Dermis blood vessel endothelial cell (primary cell): ENCODE results near the gene TNIK. TPM values are rescaled to one million over a fixed set of nuclear protein-coding genes. Genes with fewer than 3 reads are reported as not detected.
"Not testable (repeated sequence)": the region's sequence is repeated elsewhere in the genome, so short reads cannot be mapped to it uniquely, and the experiment has no call there.

Source experiments
- DNase-seq: peaks from one replicate; pipeline ENCODE4 v3.0.0; 2010
- total RNA-seq: library from RNA; depleted of rRNA; stranded (reverse); fragments of >200 nt; gene quantifications from 2 replicates; pipeline ENCODE4 v1.2.3, GENCODE V29; 2014

Gene TNIK
- total RNA-seq, 1 donor from 2014 or later, result 8.2 TPM

DNA sequence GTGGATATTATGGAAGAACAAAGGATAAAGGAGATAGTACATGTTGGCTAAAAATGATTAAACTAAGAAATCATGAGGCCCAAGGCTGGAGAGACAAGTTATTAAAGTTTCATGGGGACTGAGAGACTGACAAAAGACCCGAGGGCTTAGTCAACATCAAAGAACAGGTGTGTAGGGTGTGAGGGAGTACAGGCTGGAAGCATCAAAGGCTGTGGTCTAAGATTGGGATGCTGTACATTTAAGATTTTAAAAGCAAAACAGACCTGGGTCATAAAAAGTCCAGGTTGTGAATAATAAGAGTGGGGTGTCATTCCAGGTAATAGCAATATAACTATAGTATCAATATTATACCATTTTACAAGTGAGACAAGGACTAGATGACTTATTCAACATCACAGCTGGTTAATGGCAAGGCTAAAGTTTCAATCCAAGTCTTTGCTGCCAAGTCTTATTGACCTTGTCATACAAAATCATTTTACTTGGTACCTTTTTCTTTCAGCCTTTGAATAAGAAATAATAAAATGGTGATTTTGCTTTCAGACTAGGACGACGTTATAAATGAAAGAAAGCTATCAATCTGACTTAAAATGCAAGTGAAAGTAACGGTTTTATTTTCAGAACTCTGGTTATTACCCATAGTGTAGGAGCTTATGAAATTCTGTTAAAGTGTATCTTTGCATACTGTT, 211.6 kb downstream of the TNIK start:
- no peak for DNase-seq

DNA sequence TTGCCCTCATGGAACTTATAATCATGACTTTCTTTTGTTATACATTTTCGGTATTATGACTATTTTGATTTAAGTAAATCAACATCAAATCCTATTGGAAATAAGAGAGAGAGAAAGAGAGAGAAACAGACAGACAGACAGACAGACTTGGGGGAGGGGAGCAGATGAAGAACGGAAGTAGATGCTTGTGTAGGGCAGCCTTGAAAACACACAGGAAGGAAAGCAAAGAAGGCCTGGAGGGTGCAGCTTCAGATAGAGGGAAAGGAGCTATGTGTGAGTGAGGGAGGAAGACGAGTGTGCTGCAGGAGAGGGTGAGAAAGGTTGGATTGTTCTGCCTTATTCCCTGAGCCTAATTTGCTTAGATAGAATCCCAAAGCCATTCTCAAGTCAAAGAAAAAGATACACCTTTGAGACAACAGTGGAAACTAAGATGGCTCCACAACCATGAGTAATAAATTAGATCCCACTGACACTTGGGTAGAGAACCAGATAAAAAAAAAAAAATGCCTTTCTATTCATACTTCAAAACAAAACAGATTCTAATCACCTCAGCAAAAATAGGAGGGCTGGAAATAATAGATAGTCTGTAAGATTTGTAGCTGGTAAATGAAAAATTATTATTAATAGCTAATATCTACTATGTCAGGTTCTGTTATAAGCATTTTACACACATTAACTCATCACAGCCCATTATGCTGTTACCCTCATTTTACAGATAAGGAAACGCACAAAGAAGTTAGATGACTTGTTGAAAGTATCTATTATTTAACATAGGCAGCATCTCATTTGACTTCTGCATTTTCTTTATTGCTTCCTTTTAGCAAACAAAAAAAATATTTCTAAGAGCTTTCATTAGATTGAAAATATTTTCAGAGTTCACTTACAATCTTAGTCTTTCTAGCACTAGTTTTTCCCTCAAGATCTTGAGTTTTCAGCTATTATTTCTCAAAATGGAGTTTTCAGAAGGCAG, 214.1 kb downstream of the TNIK start:
- no peak for DNase-seq

DNA sequence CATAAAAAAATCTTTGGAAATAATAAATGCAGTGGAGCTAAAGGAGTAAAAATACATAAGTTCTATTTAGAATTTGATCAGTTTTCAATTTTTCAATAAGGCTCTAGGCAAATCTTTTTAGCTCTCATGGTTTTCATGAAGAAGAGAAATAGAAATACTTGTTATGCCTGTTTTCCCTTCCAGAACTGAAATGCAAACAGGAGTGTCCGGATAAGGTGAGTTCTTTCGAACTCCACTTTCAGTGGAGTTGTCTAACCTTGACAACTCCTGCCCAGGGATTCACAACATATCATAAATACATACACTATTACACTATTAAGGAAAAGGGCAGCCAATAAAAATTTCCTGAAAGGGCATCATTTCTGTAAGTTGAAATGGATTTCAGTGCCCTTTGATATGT, 217.3 kb downstream of the TNIK start:
- no peak for DNase-seq

DNA sequence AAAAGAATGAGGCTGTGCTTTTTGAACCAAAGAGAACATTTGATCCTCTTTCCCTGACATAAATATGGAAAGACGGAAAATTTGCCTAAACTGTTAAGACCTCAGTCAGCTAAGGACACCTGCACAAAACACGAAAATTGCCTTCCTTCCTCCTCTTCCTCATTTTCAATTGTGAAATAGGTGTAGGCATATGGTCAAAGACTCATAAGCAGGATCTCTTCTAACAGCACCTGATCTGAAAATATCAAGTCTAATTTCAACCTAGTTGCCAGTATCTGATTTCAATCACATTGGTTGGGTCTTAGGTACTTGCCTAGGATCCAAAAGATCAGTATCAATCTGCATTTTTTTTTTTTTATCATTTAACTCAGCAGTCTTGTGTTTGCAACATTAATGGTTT, 218.0 kb downstream of the TNIK start:
- DNase-seq, result no peak

- DNase-seq, result not testable (repeated sequence)
These were observed 218.6 kb downstream of the TNIK start for GRCh38 chr3:171241655-171242054.

DNA sequence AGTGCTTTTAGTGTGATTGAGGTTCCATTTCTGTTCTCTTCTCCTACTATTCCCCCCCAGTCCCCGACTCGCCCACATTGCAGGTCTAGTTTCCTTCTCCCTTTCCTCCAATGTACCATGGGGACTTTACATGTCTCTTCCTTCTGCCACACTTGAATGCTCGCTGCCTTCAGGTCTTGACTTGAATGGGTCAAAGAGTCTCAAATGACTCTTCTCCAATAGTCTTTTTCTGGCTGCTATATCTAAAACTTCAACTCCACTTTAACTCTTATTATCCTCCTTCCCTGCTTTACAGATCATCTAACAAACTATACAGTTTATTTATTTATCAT, 219.7 kb downstream of the TNIK start:
- no peak for DNase-seq

DNA sequence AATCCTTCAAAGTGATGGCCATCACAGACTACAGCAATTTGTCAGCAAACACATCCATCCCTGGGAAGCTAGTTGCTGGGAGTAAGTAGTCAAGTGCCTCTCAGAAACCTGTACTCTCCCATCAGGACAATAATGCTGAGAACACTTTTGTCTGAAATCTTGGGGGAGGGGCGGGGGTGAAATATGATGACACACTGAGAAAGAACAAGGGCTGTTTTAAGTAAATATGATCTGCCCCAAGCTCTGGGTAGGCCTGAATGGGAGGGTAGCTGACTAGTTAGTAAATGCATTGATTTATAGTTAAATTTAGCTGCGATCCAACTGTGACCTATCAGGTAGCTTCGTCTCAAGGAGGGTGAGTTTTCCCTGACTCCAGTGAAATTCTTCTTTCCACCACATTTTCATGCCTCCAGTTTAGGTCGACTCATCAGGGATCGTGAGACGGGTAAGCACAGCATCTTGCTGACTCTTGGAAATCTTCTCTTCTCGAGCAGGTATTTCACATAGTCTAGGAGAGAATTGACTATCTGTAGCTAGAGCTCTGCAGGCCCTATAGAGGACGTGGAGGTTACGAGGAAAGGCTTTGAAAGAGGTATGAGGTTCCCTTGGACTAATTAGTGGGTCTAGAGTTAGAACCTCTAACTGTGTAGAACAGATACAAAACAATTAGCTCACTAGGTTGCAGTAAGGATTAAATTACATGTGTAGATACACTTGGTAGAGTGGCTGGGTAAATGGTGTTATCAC, 220.3 kb downstream of the TNIK start:
- DNase-seq, result no peak

- no peak for DNase-seq
These were observed 223.2 kb downstream of the TNIK start for GRCh38 chr3:171237009-171237385.

DNA sequence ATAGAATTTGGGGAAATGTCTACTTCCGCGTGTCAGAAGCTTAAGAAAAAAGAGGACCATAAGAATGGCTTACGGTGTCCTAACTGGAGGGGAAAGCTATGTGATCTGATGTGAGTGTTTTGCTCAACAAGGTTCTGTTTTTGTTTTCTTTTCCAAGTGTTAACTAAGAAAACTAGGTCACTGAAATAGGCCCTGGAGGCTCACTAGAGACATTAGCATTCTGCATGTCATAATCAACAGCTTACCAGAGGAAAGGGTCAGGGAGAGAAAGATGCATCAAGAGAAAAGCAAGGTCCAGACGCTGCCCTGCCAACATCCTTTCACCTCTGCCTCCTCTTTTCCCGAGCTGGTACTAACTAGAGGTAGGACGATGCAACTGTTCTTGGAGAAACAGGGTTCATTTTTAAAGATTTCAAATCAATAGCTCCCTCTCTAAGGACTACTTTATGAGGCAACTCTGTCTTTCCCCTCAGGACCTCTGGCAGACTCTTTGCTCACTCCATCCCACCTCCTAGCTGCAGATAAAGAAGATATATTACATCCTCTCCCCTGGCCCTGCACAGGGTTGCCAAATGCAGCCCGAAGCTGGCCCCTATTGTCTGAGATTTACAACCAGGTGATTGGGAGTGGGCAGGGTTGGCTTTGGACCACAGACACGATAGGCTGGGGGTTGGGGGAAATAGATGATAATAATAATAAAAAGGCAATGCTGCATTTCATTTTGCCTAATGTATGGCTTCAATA, 223.8 kb downstream of the TNIK start:
- no peak for DNase-seq

- no peak for DNase-seq
These were observed 225.8 kb downstream of the TNIK start for GRCh38 chr3:171234298-171235010.

- peak; percentile 34 for DNase-seq
These were observed 228.8 kb downstream of the TNIK start for GRCh38 chr3:171231361-171231760.

DNA sequence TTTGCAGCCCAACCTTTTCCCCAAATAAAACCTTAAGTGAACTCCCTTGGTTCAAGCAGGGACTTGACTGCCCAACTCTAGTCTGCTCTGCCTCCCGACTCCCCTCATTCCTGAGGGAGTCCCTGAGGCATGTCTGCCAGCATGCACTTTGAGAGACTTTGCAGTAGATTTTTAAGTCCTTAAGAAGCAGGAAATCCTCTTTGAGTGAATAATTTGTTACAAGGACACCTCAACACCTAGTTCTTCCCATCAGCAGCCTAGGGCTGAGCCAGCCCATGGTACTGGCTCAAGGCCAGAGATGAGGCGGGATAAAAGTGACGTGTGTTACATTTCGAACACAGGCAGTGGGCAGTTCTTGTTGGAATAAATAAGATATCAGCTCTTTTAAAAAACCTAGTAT, 229.3 kb downstream of the TNIK start:
- peak; percentile 50 for DNase-seq

- no peak for DNase-seq
These were observed 231.0 kb downstream of the TNIK start for GRCh38 chr3:171229173-171229572.

- DNase-seq, result no peak
These were observed 232.0 kb downstream of the TNIK start for GRCh38 chr3:171228240-171228639.

GRCh38 chr3:171227828-171228227, 232.4 kb downstream of the TNIK start:
- no peak for DNase-seq

DNA sequence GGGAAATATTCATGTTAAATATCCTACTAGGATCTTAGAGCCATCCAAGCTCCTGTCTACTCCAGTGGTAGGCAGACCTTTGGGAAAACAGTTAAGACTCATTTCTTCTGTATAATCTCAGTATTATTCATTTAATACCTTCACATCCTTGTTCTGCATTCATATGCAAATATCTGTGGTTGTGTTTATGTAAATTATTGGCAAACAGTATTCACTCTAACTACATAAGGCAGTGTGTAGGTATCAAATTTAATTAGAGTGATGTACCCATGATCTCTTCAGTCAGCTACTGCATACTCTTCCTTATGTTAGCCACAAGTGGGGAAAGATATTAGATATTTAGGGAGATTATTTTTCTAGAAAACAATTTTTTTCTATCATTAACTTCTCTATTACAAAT, 232.8 kb downstream of the TNIK start:
- no peak for DNase-seq

GRCh38 chr3:171226794-171227193, 233.4 kb downstream of the TNIK start:
- no peak for DNase-seq

- DNase-seq, result peak; percentile 63
These were observed 234.5 kb downstream of the TNIK start for GRCh38 chr3:171225708-171226107.

DNA sequence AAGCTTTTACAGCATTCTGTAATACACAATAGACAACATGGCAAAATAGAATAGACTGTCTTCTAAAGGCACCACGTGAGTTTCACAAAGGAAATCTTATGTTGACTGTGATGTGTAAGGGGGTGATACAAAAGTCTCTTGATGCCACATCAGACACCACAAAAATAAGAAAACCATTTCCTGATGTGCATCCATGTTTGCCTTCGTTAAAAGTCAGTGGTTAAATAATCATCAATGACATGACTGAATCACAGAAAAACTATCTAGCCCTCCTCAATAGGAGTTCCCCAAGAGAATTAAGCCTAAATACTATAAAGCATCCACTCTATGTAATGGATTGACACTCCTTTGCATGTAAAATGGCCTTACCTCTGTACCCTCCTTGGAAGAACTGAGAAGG, 235.0 kb downstream of the TNIK start:
- DNase-seq, result no peak

DNA sequence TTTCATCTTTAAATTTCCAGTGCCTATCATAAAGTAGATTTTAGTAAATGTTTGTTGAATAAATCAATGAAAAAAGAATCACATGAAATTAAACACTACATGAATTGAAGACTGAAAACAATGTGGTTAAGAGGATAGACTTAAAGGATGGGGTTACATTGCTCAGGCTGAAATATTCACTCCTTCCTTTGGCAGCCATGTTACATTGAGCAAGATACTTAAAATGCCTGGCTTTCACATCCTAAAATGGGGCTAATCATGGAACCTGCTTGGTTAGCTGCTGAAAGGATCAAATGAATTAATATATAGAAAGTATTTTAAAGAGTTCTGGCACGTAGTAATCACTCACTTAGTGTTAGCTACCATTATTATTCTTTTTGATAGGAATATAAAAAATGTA, 236.8 kb downstream of the TNIK start:
- DNase-seq, result no peak

- no peak for DNase-seq
These were observed 237.2 kb downstream of the TNIK start for GRCh38 chr3:171222995-171223394.

DNA sequence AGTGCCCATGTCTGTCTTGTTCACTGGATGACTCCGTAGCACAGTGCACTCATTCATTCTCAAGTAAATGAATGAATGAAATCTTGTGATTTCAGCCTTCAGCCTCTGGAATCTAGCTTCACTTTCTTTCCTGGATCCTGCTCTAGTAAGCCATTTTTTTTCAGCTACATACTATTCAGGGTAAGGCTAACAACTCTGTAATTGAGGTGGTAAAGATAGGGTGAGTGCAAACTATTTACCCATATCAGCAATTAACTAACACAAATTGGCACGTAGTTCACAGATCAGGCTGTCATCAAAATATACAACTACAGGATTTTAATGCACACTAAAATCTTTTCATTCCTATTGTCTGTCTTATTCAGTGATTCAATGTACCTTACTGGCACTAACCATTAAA, 238.6 kb downstream of the TNIK start:
- DNase-seq, result no peak
